ENCODE measurements around the gene CHRNB1. TPM values are rescaled to one million over a fixed set of nuclear protein-coding genes. Genes with fewer than 3 reads are reported as not detected.

CHRNB1 gene
- total and polyA plus RNA-seq, 2 of the 8 experiments (the other 6 are each of a cell fraction or from before 2014, with no cell fraction given), result 14.1 to 28.2 TPM

DNA sequence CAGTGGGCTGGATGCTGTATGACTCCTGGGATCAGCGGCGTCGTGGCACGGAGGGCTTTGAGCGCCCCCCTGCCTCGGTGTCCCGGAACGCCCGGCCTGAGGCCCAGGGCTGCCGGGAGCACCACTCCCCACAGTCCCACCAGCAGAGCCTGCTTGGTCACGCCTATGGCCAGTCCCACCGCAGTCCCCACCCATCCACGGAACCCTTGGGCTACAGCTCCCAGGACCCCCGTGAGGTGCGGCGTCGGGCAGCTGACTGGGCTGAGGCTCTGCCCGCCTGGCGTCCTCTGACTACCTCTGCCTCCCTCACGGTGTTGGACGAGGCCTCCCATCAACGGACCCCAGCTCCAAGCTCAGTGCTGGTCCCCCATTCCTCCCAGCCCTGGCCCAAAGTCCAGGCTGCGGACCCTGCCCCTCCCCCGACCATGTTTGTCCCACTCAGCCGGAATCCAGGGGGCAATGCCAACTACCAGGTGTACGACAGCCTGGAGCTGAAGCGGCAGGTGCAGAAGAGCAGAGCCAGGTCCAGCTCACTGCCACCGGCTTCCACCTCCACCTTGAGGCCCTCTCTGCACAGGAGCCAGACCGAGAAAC is 17.9 kb upstream of the CHRNB1 start (continued):
- TF ChIP-seq, protein P1, sequence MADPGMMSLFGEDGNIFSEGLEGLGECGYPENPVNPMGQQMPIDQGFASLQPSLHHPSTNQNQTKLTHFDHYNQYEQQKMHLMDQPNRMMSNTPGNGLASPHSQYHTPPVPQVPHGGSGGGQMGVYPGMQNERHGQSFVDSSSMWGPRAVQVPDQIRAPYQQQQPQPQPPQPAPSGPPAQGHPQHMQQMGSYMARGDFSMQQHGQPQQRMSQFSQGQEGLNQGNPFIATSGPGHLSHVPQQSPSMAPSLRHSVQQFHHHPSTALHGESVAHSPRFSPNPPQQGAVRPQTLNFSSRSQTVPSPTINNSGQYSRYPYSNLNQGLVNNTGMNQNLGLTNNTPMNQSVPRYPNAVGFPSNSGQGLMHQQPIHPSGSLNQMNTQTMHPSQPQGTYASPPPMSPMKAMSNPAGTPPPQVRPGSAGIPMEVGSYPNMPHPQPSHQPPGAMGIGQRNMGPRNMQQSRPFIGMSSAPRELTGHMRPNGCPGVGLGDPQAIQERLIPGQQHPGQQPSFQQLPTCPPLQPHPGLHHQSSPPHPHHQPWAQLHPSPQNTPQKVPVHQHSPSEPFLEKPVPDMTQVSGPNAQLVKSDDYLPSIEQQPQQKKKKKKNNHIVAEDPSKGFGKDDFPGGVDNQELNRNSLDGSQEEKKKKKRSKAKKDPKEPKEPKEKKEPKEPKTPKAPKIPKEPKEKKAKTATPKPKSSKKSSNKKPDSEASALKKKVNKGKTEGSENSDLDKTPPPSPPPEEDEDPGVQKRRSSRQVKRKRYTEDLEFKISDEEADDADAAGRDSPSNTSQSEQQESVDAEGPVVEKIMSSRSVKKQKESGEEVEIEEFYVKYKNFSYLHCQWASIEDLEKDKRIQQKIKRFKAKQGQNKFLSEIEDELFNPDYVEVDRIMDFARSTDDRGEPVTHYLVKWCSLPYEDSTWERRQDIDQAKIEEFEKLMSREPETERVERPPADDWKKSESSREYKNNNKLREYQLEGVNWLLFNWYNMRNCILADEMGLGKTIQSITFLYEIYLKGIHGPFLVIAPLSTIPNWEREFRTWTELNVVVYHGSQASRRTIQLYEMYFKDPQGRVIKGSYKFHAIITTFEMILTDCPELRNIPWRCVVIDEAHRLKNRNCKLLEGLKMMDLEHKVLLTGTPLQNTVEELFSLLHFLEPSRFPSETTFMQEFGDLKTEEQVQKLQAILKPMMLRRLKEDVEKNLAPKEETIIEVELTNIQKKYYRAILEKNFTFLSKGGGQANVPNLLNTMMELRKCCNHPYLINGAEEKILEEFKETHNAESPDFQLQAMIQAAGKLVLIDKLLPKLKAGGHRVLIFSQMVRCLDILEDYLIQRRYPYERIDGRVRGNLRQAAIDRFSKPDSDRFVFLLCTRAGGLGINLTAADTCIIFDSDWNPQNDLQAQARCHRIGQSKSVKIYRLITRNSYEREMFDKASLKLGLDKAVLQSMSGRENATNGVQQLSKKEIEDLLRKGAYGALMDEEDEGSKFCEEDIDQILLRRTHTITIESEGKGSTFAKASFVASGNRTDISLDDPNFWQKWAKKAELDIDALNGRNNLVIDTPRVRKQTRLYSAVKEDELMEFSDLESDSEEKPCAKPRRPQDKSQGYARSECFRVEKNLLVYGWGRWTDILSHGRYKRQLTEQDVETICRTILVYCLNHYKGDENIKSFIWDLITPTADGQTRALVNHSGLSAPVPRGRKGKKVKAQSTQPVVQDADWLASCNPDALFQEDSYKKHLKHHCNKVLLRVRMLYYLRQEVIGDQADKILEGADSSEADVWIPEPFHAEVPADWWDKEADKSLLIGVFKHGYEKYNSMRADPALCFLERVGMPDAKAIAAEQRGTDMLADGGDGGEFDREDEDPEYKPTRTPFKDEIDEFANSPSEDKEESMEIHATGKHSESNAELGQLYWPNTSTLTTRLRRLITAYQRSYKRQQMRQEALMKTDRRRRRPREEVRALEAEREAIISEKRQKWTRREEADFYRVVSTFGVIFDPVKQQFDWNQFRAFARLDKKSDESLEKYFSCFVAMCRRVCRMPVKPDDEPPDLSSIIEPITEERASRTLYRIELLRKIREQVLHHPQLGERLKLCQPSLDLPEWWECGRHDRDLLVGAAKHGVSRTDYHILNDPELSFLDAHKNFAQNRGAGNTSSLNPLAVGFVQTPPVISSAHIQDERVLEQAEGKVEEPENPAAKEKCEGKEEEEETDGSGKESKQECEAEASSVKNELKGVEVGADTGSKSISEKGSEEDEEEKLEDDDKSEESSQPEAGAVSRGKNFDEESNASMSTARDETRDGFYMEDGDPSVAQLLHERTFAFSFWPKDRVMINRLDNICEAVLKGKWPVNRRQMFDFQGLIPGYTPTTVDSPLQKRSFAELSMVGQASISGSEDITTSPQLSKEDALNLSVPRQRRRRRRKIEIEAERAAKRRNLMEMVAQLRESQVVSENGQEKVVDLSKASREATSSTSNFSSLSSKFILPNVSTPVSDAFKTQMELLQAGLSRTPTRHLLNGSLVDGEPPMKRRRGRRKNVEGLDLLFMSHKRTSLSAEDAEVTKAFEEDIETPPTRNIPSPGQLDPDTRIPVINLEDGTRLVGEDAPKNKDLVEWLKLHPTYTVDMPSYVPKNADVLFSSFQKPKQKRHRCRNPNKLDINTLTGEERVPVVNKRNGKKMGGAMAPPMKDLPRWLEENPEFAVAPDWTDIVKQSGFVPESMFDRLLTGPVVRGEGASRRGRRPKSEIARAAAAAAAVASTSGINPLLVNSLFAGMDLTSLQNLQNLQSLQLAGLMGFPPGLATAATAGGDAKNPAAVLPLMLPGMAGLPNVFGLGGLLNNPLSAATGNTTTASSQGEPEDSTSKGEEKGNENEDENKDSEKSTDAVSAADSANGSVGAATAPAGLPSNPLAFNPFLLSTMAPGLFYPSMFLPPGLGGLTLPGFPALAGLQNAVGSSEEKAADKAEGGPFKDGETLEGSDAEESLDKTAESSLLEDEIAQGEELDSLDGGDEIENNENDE (IDR thresholded peaks at IDR 0.05; ENCODE audit: insufficient replicate concordance, low read length), result no peak
- TF ChIP-seq RBBP5 (IDR thresholded peaks at IDR 0.05; ENCODE audit: borderline replicate concordance, low read depth, low read length), result no peak
- TF ChIP-seq BCL11A (IDR thresholded peaks at IDR 0.05; ENCODE audit: low read depth in 2 of 2, low read length in 2 of 2), result no peak
- TF ChIP-seq ZNF274 (IDR thresholded peaks at IDR 0.05; ENCODE audit: borderline replicate concordance, extremely low read depth, low read length), result no peak
- TF ChIP-seq PHF8 (conservative IDR thresholded peaks at IDR 0.05; ENCODE audit: low read depth, low read length), result no peak
- no peak for TF ChIP-seq EP300 (IDR thresholded peaks at IDR 0.05; ENCODE audit: borderline replicate concordance in 1 of 2, low read depth in 2 of 2, low read length in 2 of 2)
- no peak for TF ChIP-seq CTBP2 (IDR thresholded peaks at IDR 0.05; ENCODE audit: borderline replicate concordance, insufficient read depth, insufficient read length, low read length)
- TF ChIP-seq POU5F1 (IDR thresholded peaks at IDR 0.05; ENCODE audit: low read depth, low read length), result no peak
